PC-3 (cell line): ENCODE measurements around the gene NDUFA13. TPM values are rescaled to one million over a fixed set of nuclear protein-coding genes. Genes with fewer than 3 reads are reported as not detected.

Experiments used
- ATAC-seq: fragments of 200-7000 bp; cut with Tn5 transposase; 2 replicates; pipeline ENCODE4 v1.9.1; 2020; ENCODE audit warnings: mild to moderate bottlenecking, moderate library complexity
- BruUV-seq: library from RNA; stranded (reverse); fragments of 400-500 nt; replicated peaks from 2 replicates; lab custom pipeline; 2021; lab: Mats Ljungman, UMichigan
- CTCF ChIA-PET: fragments of 300-600 bp; sonication (Branson Sonifier 250); formaldehyde crosslinking; loops from one replicate; lab custom pipeline; 2022; ENCODE audit warnings: antibody characterized with exemption; lab: Charles Lee
- POLR2A ChIA-PET: fragments of 300-600 bp; sonication (Branson Sonifier 250); formaldehyde crosslinking; loops from one replicate; lab custom pipeline; 2022; ENCODE audit warnings: antibody characterized with exemption; ENCODE audit not compliant: unreplicated experiment; lab: Charles Lee
- DNase-seq: peaks from one replicate; pipeline ENCODE4 v3.0.0-alpha.2; 2015
- H2AFZ ChIP-seq: fragments of 300-600 bp; sonication (generic); 2 replicates; pipeline ENCODE4 v1.6.0; 2016; ENCODE audit warnings: antibody characterized with exemption, low read length
- H3F3A ChIP-seq: fragments of 300-600 bp; sonication (generic); one replicate; pipeline ENCODE4 v1.6.0; 2017; ENCODE audit warnings: antibody characterized with exemption, low read length, control low read depth, mild to moderate bottlenecking; ENCODE audit not compliant: unreplicated experiment
- H3K27ac ChIP-seq: fragments of 300-600 bp; sonication (generic); 2 replicates; pipeline ENCODE4 v1.5.1; 2016; ENCODE audit warnings: mild to moderate bottlenecking, low read length
- H3K27me3 ChIP-seq: fragments of 300-600 bp; sonication (generic); 2 replicates; pipeline ENCODE4 v1.6.1; 2016; ENCODE audit warnings: low read length, mixed read lengths
- H3K36me3 ChIP-seq: fragments of 300-600 bp; sonication (generic); 2 replicates; pipeline ENCODE4 v1.6.1; 2016; ENCODE audit warnings: low read depth, mixed run types, low read length, mixed read lengths
- H3K4me1 ChIP-seq: fragments of 300-600 bp; sonication (generic); 2 replicates; pipeline ENCODE4 v1.5.1; 2016; ENCODE audit warnings: low read length; ENCODE audit not compliant: insufficient read depth
- H3K4me2 ChIP-seq: fragments of 300-600 bp; sonication (generic); 2 replicates; pipeline ENCODE4 v1.6.0; 2016; ENCODE audit warnings: low read length
- H3K4me3 ChIP-seq: fragments of 300-600 bp; sonication (generic); 2 replicates; pipeline ENCODE4 v1.5.1; 2016; ENCODE audit warnings: mild to moderate bottlenecking, low read length, mixed read lengths
- H3K79me2 ChIP-seq: fragments of 300-600 bp; sonication (generic); 2 replicates; pipeline ENCODE4 v1.6.1; 2017; ENCODE audit warnings: low read length, mixed read lengths
- H3K9ac ChIP-seq: fragments of 300-600 bp; sonication (generic); 2 replicates; pipeline ENCODE4 v1.6.0; 2016; ENCODE audit warnings: mild to moderate bottlenecking, low read length
- H3K9me2 ChIP-seq: fragments of 300-600 bp; sonication (generic); replicated peaks from 2 replicates; pipeline ENCODE4 v1.6.1; 2016; ENCODE audit warnings: mixed run types, low read length, mixed read lengths
- H3K9me3 ChIP-seq: fragments of 300-600 bp; sonication (generic); 2 replicates; pipeline ENCODE4 v1.6.1; 2016; ENCODE audit warnings: low read length, mixed read lengths
- H4K20me1 ChIP-seq: fragments of 300-600 bp; sonication (generic); 2 replicates; pipeline ENCODE4 v1.6.1; 2016; ENCODE audit warnings: low read length, mixed read lengths
- EZH2 ChIP-seq: fragments of 300-600 bp; sonication (generic); IDR thresholded peaks from one replicate; pipeline ENCODE4 v1.6.1; 2017; ENCODE audit warnings: antibody characterized with exemption, mild to moderate bottlenecking, low read length; ENCODE audit not compliant: unreplicated experiment
- EZH2phosphoT487 ChIP-seq: fragments of 300-600 bp; sonication (generic); IDR thresholded peaks from 2 replicates; pipeline ENCODE4 v1.6.1; 2018; ENCODE audit warnings: mild to moderate bottlenecking, antibody characterized with exemption, low read length, borderline replicate concordance
- intact Hi-C: fragments of 100-400 bp; cut with micrococcal nuclease; formaldehyde crosslinking; loops from 2 replicates; pipeline ENCODE4 v1.9.0; 2023
- total RNA-seq: library from RNA; depleted of rRNA; stranded (reverse); fragments of >200 nt; gene quantifications from 2 replicates; pipeline ENCODE4 v1.2.3, GENCODE V29; 2014
- TF ChIP-seq, protein P1 (sequence below): fragments of 300-600 bp; sonication (generic); conservative IDR thresholded peaks from 2 replicates; pipeline ENCODE4 v1.5.1; 2017; ENCODE audit warnings: antibody characterized with exemption, low read depth, mild to moderate bottlenecking, low read length

NDUFA13 gene
- total RNA-seq, 1 experiment from 2014 or later: 481 TPM

DNA sequence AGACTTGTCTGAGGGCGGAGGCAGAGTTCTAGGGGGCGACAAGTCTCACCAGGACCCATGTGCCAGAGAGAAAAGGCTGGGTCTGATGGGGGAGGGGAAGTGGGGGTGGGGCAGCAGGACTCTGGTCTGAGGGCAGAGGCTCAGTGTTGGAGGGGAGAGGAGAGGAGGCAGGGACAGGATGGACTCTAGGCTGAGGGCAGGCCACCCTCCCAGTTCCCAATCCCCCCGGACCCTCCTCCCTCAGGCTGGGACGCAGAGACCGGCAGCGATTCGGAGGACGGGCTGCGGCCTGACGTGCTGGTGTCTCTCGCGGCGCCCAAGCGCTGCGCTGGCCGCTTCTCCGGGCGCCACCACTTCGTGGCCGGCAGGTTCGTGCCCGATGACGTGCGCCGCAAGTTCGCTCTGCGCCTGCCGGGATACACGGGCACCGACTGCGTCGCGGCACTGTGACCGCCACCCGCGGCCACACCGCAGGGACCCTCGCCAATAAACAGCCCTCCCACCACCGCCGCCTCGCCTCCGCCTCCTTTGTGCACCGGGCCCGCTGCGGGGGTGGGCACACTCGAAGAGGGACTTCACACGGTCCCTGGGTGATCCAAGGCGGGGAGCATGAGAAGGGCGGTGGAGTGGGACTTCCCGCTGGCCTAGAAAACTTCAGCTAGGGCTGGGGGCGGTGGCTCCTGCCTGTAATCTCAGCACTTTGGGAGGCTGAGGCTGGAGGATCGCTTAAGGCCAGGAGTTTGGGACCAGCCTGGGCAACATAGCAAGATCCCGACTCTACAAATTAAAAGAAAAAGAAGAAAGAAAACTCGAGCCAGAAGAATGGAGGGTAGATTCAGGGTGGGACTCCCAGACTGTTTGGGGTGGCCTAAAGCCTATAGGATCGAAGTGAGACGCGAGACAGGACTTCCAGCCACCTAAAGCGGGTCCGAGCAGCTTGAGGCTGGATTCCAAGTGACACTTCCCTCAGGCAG, 21.3 kb downstream of the NDUFA13 start:
- no TSS peak for BruUV-seq
- Histone ChIP-seq H3K9me3 (no peaks in the 10 kb centered on the region), H2AFZ (no peak overlapping the region), H3K27me3 (no peaks in the 10 kb centered on the region), H3K4me1 (peaks cover 9% of the 10 kb centered on the region; the same call in 1 of the 2 replicates), H3K36me3 (no peaks in the 10 kb centered on the region), H3K27ac (no peak overlapping the region), H3F3A (no peaks in the 10 kb centered on the region), H4K20me1 (no peaks in the 10 kb centered on the region), H3K9ac (no peak overlapping the region), H3K4me2 (peak overlapping the region; percentile 79), H3K4me3 (peak overlapping the region; percentile 59; the same call in 1 of the 2 replicates), H3K79me2 (no peaks in the 10 kb centered on the region), H3K9me2 (no peaks in the 10 kb centered on the region)
- intact Hi-C loops: loop anchor here (10.0 kb wide), 1 partner anchor 417 kb away; no protein-coding TSS in a partner anchor
- POLR2A ChIA-PET: no interaction called here
- ATAC-seq (no peak), DNase-seq (peak; percentile 19)
- CTCF ChIA-PET: no interaction called here
- TF ChIP-seq EZH2 (no peak), EZH2phosphoT487 (no peak)
- TF ChIP-seq, protein P1, sequence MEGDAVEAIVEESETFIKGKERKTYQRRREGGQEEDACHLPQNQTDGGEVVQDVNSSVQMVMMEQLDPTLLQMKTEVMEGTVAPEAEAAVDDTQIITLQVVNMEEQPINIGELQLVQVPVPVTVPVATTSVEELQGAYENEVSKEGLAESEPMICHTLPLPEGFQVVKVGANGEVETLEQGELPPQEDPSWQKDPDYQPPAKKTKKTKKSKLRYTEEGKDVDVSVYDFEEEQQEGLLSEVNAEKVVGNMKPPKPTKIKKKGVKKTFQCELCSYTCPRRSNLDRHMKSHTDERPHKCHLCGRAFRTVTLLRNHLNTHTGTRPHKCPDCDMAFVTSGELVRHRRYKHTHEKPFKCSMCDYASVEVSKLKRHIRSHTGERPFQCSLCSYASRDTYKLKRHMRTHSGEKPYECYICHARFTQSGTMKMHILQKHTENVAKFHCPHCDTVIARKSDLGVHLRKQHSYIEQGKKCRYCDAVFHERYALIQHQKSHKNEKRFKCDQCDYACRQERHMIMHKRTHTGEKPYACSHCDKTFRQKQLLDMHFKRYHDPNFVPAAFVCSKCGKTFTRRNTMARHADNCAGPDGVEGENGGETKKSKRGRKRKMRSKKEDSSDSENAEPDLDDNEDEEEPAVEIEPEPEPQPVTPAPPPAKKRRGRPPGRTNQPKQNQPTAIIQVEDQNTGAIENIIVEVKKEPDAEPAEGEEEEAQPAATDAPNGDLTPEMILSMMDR: no peak

DNA sequence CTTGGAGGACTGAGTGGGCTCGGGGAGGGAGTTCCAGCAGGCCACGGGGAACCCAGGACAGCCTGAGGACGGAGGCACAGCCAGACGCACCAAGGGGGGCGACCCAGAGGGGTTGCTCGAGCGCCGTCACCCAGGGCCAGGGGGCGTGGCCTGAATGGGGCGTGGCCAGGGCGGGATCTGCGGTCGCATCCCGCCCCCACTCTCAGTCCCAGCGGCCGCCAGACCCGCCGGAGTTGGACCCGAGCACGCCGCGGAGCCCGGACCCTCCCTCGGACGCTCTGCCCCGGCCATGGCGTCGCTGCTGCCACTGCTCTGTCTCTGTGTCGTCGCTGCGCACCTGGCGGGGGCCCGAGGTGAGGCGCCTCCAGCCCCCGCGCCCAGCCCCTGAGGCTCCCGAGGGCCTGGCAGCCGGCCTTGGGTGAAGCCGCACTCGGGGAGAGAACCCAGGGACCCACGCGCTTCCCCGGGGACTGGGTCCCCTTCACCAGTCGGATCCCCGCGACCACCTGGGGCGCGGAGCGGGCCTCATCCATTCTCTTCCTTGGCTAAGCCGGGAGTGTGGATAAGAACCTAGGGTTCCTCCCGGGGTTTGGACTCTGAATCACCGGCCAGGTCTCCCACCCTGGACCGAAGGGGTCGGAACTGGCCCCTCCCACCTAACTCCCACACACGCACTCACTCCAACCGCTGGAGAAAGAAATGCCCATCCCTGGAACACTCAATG, 22.2 kb downstream of the NDUFA13 start, which contains the start of gene CILP2:
Gene CILP2 (plus strand): TSS at position 205 of the 724 bp plus-strand sequence. CDS start 85 bp downstream, at position 290.
- H3K4me3 ChIP-seq: peak within 1 kb of the TSS; percentile 59
- ATAC-seq (peak; percentile 12), DNase-seq (peak; percentile 28)
- H3K9me3 ChIP-seq: no peaks in the 10 kb centered on the region
- H3F3A ChIP-seq: no peaks in the 10 kb centered on the region
- intact Hi-C loops: loop anchor here (10.0 kb wide), 1 partner anchor 417 kb away; no protein-coding TSS in a partner anchor
- TF ChIP-seq EZH2: no peak
- TF ChIP-seq, protein P1: no peak
- no peak for TF ChIP-seq EZH2phosphoT487
- H3K9ac ChIP-seq: no peak within 1 kb of the TSS
- BruUV-seq: no TSS peak
- peaks cover 9% of the 10 kb centered on the region; the same call in 1 of the 2 replicates for H3K4me1 ChIP-seq
- H3K4me2 ChIP-seq: peak within 1 kb of the TSS; percentile 79
- no peaks in the 10 kb centered on the region for H3K9me2 ChIP-seq
- H2AFZ ChIP-seq: peak within 1 kb of the TSS; percentile 61; the same call in 1 of the 2 replicates
- no peaks in the 10 kb centered on the region for H4K20me1 ChIP-seq
- CTCF ChIA-PET: no interaction called here
- H3K36me3 ChIP-seq: no peaks in the 10 kb centered on the region
- H3K27me3 ChIP-seq: no peaks in the 10 kb centered on the region
- POLR2A ChIA-PET: no interaction called here
- no peak within 1 kb of the TSS for H3K27ac ChIP-seq
- no peaks in the 10 kb centered on the region for H3K79me2 ChIP-seq
